Mammary epithelial cell (primary cell): ENCODE results near the gene AKR1E2.

Experiments used
- CTCF ChIP-seq, 2 donors: IDR thresholded peaks in 1 of 2; conservative IDR thresholded peaks in 1 of 2; 2 replicates each; pipeline ENCODE4 v1.5.1; 2011 to 2012; ENCODE audit warnings: inconsistent platforms in 2 of 2, low read length in 2 of 2, mild to moderate bottlenecking in 2 of 2, control low read depth in 1 of 2, low read depth in 1 of 2; ENCODE audit not compliant: insufficient read depth in 1 of 2; ENCODE audit errors: extremely low read depth in 1 of 2
- EZH2 ChIP-seq: IDR thresholded peaks from 2 replicates; pipeline ENCODE4 v1.6.1; 2012; ENCODE audit warnings: low read length, inconsistent platforms, borderline replicate concordance

GRCh38 chr10:4850397-4850796, 24.4 kb downstream of the AKR1E2 start:
- TF ChIP-seq CTCF (conservative IDR thresholded peaks at IDR 0.05 in 1 of 2, IDR thresholded peaks at IDR 0.05 in 1 of 2; ENCODE audit: extremely low read depth in 1 of 2, insufficient read depth in 1 of 2, low read depth in 1 of 2, low read length in 2 of 2) (no peak), EZH2 (no peak)
